KOPT-K1 (cell line): ENCODE measurements around the gene THSD4.

ENCODE experiments used
- H3K27ac ChIP-seq: fragments of 200-600 bp; sonication (generic); 2 replicates; pipeline ENCODE4 v1.5.1; 2016; ENCODE audit warnings: antibody characterized with exemption, mild to moderate bottlenecking, low read depth, low read length; ENCODE audit not compliant: poor library complexity, severe bottlenecking
- H3K36me3 ChIP-seq: fragments of 200-600 bp; sonication (generic); 2 replicates; pipeline ENCODE4 v1.5.1; 2017; ENCODE audit warnings: antibody characterized with exemption, mild to moderate bottlenecking, low read length, moderate library complexity; ENCODE audit not compliant: insufficient read depth
- H3K9me3 ChIP-seq: fragments of 200-600 bp; sonication (generic); 2 replicates; pipeline ENCODE4 v1.5.1; 2017; ENCODE audit warnings: antibody characterized with exemption, low read length, mild to moderate bottlenecking; ENCODE audit not compliant: insufficient read depth, poor library complexity, severe bottlenecking

Gene THSD4

DNA sequence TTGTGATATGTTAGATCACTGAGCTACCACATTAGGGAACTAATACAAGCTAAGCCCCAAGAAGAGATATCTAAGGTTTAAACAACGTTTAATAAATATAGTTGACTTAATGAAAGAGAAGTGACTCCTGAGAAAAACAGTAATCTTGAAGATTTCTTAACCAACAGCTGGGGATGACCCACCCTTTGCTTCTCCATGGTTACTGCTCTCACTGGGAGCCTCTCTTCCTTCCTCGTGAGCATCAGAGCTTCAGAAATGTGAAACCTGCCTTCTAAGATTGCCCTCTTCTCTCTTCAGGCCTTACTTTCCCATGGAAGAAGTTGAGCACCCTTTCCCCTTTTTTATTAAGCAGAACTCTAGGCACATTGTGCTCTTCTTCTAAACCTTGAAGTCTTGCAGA, 562.9 kb downstream of the THSD4 start:
- H3K27ac ChIP-seq = no peak overlapping the region
- no peaks in the 10 kb centered on the region for H3K9me3 ChIP-seq
- H3K36me3 ChIP-seq = no peaks in the 10 kb centered on the region

DNA sequence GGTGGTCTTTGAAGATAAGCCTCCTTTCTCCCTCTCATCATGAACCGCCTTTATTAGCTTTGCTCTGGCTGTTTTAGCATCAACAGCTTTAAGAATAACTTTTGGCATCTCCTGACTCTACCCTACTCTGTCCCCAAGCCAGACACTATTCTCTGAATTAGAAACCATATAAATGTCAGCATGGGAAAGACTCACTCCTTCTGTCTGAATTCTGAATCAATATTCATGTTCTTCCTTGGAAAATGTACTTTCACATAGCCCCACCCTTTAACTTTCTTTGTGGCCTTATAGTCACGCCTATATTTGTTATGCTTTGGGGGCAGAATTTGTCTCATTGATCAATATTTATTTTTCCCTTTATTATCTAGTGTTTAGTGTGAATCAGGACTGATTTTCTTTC, 563.3 kb downstream of the THSD4 start:
- Histone ChIP-seq H3K27ac (no peak overlapping the region), H3K9me3 (no peaks in the 10 kb centered on the region), H3K36me3 (no peaks in the 10 kb centered on the region)

DNA sequence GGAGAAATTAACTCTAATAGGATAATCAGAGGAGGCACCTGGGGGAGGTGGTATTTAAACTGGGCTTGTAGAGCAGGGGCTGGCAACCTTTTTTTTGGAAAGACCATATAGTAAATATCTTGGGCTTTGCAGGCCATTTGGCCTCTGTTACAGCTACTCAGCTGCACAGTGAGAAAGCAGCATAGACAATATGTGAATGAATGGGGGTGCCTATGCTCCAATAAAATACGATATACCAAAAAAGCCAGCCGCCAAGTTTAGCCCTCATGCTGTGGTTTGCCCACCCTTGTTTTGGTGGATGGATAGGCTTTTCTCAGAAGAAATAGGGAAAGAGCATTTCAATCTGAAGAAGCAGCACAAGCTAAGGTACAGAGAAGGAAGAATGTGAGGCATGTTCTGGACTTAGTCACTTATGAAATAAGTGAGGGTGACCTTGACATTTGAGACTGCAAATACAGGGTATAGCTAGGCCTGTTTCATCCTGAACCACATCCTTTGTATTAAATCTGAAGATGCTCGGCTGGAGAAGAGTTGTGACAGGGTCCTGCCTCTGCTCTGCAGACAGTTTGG, 564.0 kb downstream of the THSD4 start:
- H3K36me3 ChIP-seq = no peaks in the 10 kb centered on the region
- no peaks in the 10 kb centered on the region for H3K9me3 ChIP-seq
- H3K27ac ChIP-seq = no peak overlapping the region

- Histone ChIP-seq H3K9me3 (no peaks in the 10 kb centered on the region), H3K27ac (no peak overlapping the region)
These were observed 564.6 kb downstream of the THSD4 start for GRCh38 chr15:71679793-71680353.

DNA sequence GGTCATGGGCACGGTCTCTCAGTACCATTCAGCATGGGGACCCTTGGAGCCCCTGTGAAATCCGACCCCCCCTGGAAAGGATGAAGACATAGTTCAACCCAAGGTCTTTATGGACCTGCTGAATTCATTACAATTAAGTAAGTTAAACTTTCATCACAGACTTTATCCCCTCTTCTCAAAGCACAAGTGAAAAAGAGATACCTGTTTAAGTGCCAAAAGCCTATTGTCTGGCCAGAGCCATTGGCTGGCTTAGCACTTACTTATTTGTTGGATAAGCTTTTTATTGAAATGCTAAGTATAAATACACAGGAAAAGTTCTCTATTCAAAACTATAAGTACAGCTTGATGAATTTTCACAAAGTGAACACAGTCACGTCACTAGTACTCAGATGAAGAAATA, 566.7 kb downstream of the THSD4 start:
- H3K27ac ChIP-seq = no peak overlapping the region
- H3K36me3 ChIP-seq = no peaks in the 10 kb centered on the region
- H3K9me3 ChIP-seq = no peaks in the 10 kb centered on the region

More at GRCh38 chr15:71679793-71680353, 564.6 kb downstream of the THSD4 start:
- no peaks in the 10 kb centered on the region for H3K36me3 ChIP-seq

GRCh38 chr15:71683411-71684274, 568.4 kb downstream of the THSD4 start:
- Histone ChIP-seq H3K9me3 (no peaks in the 10 kb centered on the region), H3K36me3 (no peaks in the 10 kb centered on the region), H3K27ac (no peak overlapping the region)

DNA sequence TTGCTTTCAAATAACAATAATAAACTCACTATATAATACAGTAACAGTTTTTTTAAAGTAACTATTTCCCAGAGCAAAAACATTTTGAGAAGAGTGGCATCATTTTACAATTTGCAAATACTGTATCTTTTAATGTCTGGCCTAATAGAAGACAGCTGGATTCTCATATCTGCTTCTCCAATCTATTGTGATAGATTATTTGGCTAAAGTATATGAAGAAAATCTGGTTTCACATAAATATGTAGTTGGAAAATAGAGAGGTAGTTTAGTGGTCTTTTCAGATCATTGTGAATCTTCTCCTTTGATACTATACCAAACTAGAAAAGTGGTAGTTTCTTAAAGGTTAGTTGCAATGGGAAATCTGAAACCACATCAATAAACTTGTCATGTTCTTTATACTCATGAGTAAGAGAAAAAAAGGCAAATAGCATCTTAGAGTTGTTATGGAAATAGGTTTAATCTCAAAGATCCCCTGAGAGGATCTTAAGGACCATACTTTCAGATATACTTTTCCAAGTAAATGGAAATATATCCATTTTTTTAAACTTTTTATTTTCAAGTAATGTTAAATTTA, 570.2 kb downstream of the THSD4 start:
- no peaks in the 10 kb centered on the region for H3K36me3 ChIP-seq
- no peak overlapping the region for H3K27ac ChIP-seq
- H3K9me3 ChIP-seq = peaks cover 4% of the 10 kb centered on the region

GRCh38 chr15:71686221-71687050, 571.2 kb downstream of the THSD4 start:
- H3K27ac ChIP-seq = no peak overlapping the region
- no peaks in the 10 kb centered on the region for H3K36me3 ChIP-seq
- H3K9me3 ChIP-seq = peaks cover 11% of the 10 kb centered on the region

GRCh38 chr15:71687902-71688508, 572.7 kb downstream of the THSD4 start:
- Histone ChIP-seq H3K36me3 (no peaks in the 10 kb centered on the region), H3K27ac (no peak overlapping the region), H3K9me3 (peaks cover 16% of the 10 kb centered on the region)

DNA sequence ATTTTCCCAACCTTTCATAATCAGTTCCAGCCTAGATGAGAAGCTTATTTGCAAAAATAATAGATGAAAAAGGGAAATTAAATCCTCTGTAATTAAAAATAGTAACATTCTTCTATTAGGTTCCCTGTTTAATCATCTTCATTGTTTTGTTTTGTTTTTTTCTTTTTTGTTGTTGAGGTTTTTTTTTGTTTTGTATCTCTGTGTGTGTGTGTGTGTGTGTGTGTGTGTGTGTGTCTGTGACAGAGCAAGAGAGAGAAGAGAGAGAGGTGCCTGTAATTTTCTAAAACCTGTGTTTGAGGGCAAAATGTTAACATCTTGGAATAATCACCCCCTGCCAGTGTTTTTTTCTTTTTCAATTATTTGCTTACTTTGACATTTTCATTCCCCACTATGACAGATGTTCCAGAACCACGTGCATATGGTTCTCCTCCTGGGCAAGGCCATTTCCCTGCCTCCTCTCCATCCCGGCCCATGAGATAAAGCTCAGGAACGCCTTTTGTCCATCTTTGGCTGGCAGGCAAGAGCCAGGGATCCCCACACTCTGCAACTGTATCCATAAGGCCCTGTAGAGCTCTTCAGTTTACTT, 573.3 kb downstream of the THSD4 start:
- Histone ChIP-seq H3K9me3 (peaks cover 16% of the 10 kb centered on the region), H3K36me3 (no peaks in the 10 kb centered on the region), H3K27ac (no peak overlapping the region)

DNA sequence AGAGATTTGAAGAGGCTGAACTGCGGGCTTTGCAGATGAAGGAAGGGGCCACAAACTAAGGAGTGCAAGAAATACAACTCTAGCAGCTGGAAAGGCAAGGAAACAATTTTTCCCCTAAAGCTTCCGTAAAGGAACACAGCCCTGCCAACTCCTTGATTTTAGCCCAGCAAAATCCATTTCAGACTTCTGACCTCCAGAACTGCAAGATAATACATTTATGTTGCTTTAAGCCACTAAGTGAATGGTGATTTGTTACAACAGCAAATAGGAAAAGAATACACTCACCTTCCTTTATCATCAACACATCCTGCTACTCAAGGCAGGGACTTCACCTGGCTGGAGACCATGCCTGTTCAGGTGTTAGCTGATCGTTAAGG, 575.8 kb downstream of the THSD4 start:
- Histone ChIP-seq H3K9me3 (peaks cover 16% of the 10 kb centered on the region), H3K36me3 (no peaks in the 10 kb centered on the region), H3K27ac (no peak overlapping the region)

DNA sequence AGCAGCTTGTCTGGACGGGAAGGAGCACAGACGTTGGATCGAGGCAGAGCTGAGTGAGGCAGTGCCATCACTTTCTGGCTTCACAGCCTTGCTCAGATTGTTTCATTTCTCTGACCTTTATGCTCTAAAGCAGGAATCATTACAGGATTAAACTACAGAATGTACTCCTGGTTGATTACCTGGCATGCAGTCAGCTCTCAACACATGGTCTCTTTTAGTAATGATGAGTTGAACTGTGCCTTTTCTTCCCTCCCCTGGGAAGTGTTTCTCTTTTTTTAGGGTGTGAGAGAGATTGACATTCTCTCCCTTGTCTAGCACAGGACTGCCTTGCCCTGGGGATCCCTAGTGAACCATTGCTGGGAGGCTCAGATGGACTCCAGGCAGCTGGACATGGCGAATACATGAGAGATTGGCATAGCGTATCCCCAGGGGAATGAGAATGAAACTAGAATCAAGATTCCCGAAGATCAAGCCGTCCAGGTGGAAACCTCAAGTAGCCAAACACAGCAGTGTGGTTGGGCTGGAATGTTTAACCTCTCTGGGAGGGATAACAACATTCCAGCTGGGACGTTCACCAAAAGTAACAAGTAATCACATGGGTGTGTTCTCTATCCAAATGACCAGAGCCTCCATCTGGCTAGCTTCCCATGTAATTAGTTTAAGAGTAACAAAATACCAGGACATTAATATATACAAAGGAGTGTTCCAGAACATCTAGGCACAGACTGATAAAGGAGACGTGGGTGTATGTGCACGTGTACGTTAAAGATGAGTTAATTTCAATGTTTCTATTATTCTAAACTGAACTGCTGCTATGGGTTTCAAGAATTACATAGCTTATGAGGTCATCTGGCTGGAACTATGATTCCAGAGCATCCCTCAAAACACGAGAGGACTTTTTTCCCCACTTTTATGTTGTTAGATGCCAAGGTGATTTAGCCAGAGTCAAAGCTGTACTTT, 576.5 kb downstream of the THSD4 start:
- no peak overlapping the region for H3K27ac ChIP-seq
- H3K9me3 ChIP-seq = peaks cover 16% of the 10 kb centered on the region
- H3K36me3 ChIP-seq = no peaks in the 10 kb centered on the region

- no peak overlapping the region for H3K27ac ChIP-seq
- H3K9me3 ChIP-seq = no peaks in the 10 kb centered on the region
- H3K36me3 ChIP-seq = no peaks in the 10 kb centered on the region
These were observed 582.0 kb downstream of the THSD4 start for GRCh38 chr15:71697236-71697635.
